ENCODE results near the gene ANKRD10. TPM values are rescaled to one million over a fixed set of nuclear protein-coding genes. Genes with fewer than 3 reads are reported as not detected.
A peak's percentile ranks its signal among the peaks of the same experiment; 100 is the strongest.

The ANKRD10 gene
- total and polyA plus RNA-seq, 2 experiments from 2014 or later, result 250 to 277 TPM

DNA sequence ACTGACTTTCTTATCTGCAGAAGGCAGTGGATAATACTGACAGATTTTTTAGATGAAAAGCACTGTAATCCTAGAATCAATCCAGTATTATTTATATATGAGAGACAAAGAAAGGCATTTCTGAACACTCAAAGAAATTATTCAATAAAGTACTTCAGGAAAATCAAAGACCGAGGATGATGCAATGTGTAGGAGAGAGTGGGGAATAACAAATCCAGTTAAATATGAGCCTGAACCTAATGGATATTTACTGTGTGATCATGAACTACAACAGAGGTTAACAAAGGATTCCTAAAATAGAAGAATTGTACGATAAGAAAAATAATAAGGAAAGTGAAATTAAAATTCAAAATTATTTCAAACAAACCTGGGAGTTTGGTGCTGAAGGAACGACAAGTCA, 69.3 kb downstream of the ANKRD10 start:
- Histone ChIP-seq H3K27ac (ENCODE audit: low read depth) (no peak overlapping the region), H3K36me3 (ENCODE audit: insufficient read depth) (no peaks in the 10 kb centered on the region), H3K9me2 (ENCODE audit: insufficient read depth) (no peaks in the 10 kb centered on the region; the same call in none of the 2 replicates), H2AFZ (peak overlapping the region; percentile 3; the same call in 1 of the 2 replicates), H3F3A (replicated peaks; ENCODE audit: low read depth) (no peaks in the 10 kb centered on the region), H3K4me3 (no peak overlapping the region), H3K4me1 (ENCODE audit: insufficient read depth) (peaks cover 11% of the 10 kb centered on the region), H3K79me2 (replicated peaks; ENCODE audit: insufficient read depth) (no peaks in the 10 kb centered on the region), H3K4me2 (no peak overlapping the region), H3K27me3 (ENCODE audit: insufficient read depth) (no peaks in the 10 kb centered on the region), H4K20me1 (replicated peaks; ENCODE audit: insufficient read depth) (no peaks in the 10 kb centered on the region; the same call in 1 of the 2 replicates)
- Mint-ChIP-seq H3K27ac (no peak overlapping the region), H3K4me3 (no peak overlapping the region), H3K9me3 (peaks cover 3% of the 10 kb centered on the region; the same call in 2 of the 3 replicates), H3K4me1 (peaks cover 13% of the 10 kb centered on the region), H3K36me3 (ENCODE audit: low read depth) (0 out of 3 replicates have a peak, but pooled peaks cover 4% of the 10 kb centered on the region), H3K27me3 (ENCODE audit: insufficient read depth, low read depth, poor library complexity) (peaks cover under 1% of the 10 kb centered on the region)
- no peak for DNase-seq (ENCODE audit: low spot score)
- ATAC-seq, result no peak
- TF ChIP-seq POLR2AphosphoS5 (IDR thresholded peaks at IDR 0.05; ENCODE audit: low read depth), result no peak
- TF ChIP-seq, protein P1, sequence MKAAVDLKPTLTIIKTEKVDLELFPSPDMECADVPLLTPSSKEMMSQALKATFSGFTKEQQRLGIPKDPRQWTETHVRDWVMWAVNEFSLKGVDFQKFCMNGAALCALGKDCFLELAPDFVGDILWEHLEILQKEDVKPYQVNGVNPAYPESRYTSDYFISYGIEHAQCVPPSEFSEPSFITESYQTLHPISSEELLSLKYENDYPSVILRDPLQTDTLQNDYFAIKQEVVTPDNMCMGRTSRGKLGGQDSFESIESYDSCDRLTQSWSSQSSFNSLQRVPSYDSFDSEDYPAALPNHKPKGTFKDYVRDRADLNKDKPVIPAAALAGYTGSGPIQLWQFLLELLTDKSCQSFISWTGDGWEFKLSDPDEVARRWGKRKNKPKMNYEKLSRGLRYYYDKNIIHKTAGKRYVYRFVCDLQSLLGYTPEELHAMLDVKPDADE (IDR thresholded peaks at IDR 0.05), result no peak
- no peak for TF ChIP-seq JUNB (IDR thresholded peaks at IDR 0.05; ENCODE audit: unreplicated experiment)
- TF ChIP-seq, protein P2, sequence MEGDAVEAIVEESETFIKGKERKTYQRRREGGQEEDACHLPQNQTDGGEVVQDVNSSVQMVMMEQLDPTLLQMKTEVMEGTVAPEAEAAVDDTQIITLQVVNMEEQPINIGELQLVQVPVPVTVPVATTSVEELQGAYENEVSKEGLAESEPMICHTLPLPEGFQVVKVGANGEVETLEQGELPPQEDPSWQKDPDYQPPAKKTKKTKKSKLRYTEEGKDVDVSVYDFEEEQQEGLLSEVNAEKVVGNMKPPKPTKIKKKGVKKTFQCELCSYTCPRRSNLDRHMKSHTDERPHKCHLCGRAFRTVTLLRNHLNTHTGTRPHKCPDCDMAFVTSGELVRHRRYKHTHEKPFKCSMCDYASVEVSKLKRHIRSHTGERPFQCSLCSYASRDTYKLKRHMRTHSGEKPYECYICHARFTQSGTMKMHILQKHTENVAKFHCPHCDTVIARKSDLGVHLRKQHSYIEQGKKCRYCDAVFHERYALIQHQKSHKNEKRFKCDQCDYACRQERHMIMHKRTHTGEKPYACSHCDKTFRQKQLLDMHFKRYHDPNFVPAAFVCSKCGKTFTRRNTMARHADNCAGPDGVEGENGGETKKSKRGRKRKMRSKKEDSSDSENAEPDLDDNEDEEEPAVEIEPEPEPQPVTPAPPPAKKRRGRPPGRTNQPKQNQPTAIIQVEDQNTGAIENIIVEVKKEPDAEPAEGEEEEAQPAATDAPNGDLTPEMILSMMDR (conservative IDR thresholded peaks at IDR 0.05; ENCODE audit: low read depth in 2 of 2), result no peak
- TF ChIP-seq EZH2phosphoT487 (IDR thresholded peaks at IDR 0.05; ENCODE audit: unreplicated experiment), result no peak
- TF ChIP-seq, protein P3, sequence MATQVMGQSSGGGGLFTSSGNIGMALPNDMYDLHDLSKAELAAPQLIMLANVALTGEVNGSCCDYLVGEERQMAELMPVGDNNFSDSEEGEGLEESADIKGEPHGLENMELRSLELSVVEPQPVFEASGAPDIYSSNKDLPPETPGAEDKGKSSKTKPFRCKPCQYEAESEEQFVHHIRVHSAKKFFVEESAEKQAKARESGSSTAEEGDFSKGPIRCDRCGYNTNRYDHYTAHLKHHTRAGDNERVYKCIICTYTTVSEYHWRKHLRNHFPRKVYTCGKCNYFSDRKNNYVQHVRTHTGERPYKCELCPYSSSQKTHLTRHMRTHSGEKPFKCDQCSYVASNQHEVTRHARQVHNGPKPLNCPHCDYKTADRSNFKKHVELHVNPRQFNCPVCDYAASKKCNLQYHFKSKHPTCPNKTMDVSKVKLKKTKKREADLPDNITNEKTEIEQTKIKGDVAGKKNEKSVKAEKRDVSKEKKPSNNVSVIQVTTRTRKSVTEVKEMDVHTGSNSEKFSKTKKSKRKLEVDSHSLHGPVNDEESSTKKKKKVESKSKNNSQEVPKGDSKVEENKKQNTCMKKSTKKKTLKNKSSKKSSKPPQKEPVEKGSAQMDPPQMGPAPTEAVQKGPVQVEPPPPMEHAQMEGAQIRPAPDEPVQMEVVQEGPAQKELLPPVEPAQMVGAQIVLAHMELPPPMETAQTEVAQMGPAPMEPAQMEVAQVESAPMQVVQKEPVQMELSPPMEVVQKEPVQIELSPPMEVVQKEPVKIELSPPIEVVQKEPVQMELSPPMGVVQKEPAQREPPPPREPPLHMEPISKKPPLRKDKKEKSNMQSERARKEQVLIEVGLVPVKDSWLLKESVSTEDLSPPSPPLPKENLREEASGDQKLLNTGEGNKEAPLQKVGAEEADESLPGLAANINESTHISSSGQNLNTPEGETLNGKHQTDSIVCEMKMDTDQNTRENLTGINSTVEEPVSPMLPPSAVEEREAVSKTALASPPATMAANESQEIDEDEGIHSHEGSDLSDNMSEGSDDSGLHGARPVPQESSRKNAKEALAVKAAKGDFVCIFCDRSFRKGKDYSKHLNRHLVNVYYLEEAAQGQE (IDR thresholded peaks at IDR 0.05; ENCODE audit: unreplicated experiment), result no peak
- TF ChIP-seq STAT1 (IDR thresholded peaks at IDR 0.05; ENCODE audit: unreplicated experiment), result no peak
- TF ChIP-seq EZH2 (IDR thresholded peaks at IDR 0.05; ENCODE audit: low read depth, unreplicated experiment), result no peak
- no peak for TF ChIP-seq ZNF114 (CRISPR knock-in tag; IDR thresholded peaks at IDR 0.05)

DNA sequence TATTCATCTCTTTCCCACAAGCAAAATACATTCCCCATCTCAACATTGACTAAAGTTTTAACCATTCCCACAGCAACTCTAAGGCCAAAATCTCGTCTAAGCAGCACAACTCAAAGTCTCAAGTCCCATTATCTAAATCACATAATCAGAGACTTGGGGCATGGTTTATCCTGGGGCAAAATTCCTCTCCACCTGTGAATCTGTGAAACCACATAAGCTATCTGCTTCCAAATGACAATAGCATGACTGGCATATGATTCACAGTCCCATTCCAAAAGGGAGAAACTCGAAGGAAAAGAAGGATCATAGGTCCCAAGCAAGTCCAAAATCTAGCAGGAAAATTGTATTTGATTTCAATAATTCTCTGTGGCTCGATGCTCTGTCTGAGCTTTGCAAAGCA, 73.0 kb downstream of the ANKRD10 start:
- Mint-ChIP-seq H3K4me3 (no peak overlapping the region), H3K27ac (no peak overlapping the region), H3K27me3 (ENCODE audit: insufficient read depth, low read depth, poor library complexity) (no peaks in the 10 kb centered on the region), H3K36me3 (ENCODE audit: low read depth) (0 out of 3 replicates have a peak, but pooled peaks cover 4% of the 10 kb centered on the region), H3K9me3 (peaks cover 3% of the 10 kb centered on the region; the same call in 2 of the 3 replicates), H3K4me1 (peaks cover 8% of the 10 kb centered on the region; the same call in 2 of the 3 replicates)
- no peak overlapping the region for H3K27ac ChIP-seq (ENCODE audit: low read depth)
- H3K4me1 ChIP-seq (ENCODE audit: insufficient read depth), result no peaks in the 10 kb centered on the region
- H3K4me3 ChIP-seq, result no peak overlapping the region
- DNase-seq (ENCODE audit: low spot score), result no peak
- H3K79me2 ChIP-seq (replicated peaks; ENCODE audit: insufficient read depth), result no peaks in the 10 kb centered on the region
- no peaks in the 10 kb centered on the region; the same call in none of the 2 replicates for H3K9me2 ChIP-seq (ENCODE audit: insufficient read depth)
- no peaks in the 10 kb centered on the region for H3K36me3 ChIP-seq (ENCODE audit: insufficient read depth)
- H3F3A ChIP-seq (replicated peaks; ENCODE audit: low read depth), result no peaks in the 10 kb centered on the region
- no peak overlapping the region for H2AFZ ChIP-seq
- H3K4me2 ChIP-seq, result no peak overlapping the region
- no peaks in the 10 kb centered on the region for H4K20me1 ChIP-seq (replicated peaks; ENCODE audit: insufficient read depth)
- no peaks in the 10 kb centered on the region for H3K27me3 ChIP-seq (ENCODE audit: insufficient read depth)
- no peak for ATAC-seq
- no peak for TF ChIP-seq CREB1 (CRISPR knock-in tag; IDR thresholded peaks at IDR 0.05; ENCODE audit: low read depth)
- TF ChIP-seq ZNF331 (CRISPR knock-in tag; IDR thresholded peaks at IDR 0.05; ENCODE audit: low read depth), result no peak
- TF ChIP-seq ZNF114 (CRISPR knock-in tag; IDR thresholded peaks at IDR 0.05), result no peak
- no peak for TF ChIP-seq STAT1 (IDR thresholded peaks at IDR 0.05; ENCODE audit: unreplicated experiment)
- TF ChIP-seq NANOG (IDR thresholded peaks at IDR 0.05; ENCODE audit: borderline replicate concordance), result no peak
- TF ChIP-seq EZH2 (IDR thresholded peaks at IDR 0.05; ENCODE audit: low read depth, unreplicated experiment), result no peak
- TF ChIP-seq, protein P3 (IDR thresholded peaks at IDR 0.05; ENCODE audit: unreplicated experiment), result no peak
- TF ChIP-seq, protein P1 (IDR thresholded peaks at IDR 0.05), result no peak
